K562 (cell line): ENCODE results near the gene TFRC.

Source experiments
- ATF7 ChIP-seq: fragments of 450-650 bp; IDR thresholded peaks from 2 replicates; pipeline ENCODE4 v1.7.1; 2014; ENCODE audit warnings: mild to moderate bottlenecking, moderate library complexity
- SMC3 ChIP-seq: conservative IDR thresholded peaks from 2 replicates; pipeline ENCODE4 v1.6.1; 2011; ENCODE audit warnings: low read depth, low read length, improper control_type of control experiment; ENCODE audit not compliant: insufficient read depth
- STAT5B ChIP-seq: fragments of 250-450 bp; sonication (Bioruptor Pico); IDR thresholded peaks from 2 replicates; pipeline ENCODE4 v1.8.0; 2021; ENCODE audit warnings: mild to moderate bottlenecking, inconsistent platforms
- TF ChIP-seq, protein P1 (sequence below): sonication (generic); formaldehyde crosslinking; IDR thresholded peaks from 2 replicates; pipeline ENCODE4 v1.8.0; 2022; ENCODE audit warnings: mild to moderate bottlenecking, missing genetic modification reagents

DNA sequence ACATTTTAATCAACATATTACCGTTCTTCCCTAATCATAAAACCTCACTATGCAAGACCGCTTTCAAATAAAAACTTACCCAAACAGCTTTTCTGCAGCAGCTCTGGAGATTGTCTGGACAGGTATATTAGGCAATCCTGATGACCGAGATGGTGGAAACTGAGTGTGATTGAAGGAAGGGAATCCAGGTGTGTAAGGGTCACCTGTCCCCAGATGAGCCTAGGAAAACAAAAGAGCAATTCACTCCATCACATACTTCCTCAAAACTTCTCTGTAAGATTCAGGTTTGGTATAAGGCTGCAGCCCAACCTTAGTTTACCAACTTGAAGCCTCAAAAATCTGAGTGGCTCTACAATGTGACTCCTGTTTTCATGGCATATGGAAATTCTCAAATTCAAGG is 14.5 kb downstream of the TFRC start:
- TF ChIP-seq STAT5B (CRISPR knock-in tag) (no peak), ATF7 (no peak), SMC3 (no peak)
- TF ChIP-seq, protein P1, sequence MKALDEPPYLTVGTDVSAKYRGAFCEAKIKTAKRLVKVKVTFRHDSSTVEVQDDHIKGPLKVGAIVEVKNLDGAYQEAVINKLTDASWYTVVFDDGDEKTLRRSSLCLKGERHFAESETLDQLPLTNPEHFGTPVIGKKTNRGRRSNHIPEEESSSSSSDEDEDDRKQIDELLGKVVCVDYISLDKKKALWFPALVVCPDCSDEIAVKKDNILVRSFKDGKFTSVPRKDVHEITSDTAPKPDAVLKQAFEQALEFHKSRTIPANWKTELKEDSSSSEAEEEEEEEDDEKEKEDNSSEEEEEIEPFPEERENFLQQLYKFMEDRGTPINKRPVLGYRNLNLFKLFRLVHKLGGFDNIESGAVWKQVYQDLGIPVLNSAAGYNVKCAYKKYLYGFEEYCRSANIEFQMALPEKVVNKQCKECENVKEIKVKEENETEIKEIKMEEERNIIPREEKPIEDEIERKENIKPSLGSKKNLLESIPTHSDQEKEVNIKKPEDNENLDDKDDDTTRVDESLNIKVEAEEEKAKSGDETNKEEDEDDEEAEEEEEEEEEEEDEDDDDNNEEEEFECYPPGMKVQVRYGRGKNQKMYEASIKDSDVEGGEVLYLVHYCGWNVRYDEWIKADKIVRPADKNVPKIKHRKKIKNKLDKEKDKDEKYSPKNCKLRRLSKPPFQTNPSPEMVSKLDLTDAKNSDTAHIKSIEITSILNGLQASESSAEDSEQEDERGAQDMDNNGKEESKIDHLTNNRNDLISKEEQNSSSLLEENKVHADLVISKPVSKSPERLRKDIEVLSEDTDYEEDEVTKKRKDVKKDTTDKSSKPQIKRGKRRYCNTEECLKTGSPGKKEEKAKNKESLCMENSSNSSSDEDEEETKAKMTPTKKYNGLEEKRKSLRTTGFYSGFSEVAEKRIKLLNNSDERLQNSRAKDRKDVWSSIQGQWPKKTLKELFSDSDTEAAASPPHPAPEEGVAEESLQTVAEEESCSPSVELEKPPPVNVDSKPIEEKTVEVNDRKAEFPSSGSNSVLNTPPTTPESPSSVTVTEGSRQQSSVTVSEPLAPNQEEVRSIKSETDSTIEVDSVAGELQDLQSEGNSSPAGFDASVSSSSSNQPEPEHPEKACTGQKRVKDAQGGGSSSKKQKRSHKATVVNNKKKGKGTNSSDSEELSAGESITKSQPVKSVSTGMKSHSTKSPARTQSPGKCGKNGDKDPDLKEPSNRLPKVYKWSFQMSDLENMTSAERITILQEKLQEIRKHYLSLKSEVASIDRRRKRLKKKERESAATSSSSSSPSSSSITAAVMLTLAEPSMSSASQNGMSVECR (CRISPR knock-in tag): no peak
